SW 1271 (cell line): ENCODE measurements around the gene SFI1.
"Not testable (repeated sequence)": the region's sequence is repeated elsewhere in the genome, so short reads cannot be mapped to it uniquely, and the experiment has no call there.

Source experiments
- DNase-seq, 2 experiments: peaks; one replicate each; lab custom pipeline; 2025; lab: John Stamatoyannopoulos, UW

The SFI1 gene

DNA sequence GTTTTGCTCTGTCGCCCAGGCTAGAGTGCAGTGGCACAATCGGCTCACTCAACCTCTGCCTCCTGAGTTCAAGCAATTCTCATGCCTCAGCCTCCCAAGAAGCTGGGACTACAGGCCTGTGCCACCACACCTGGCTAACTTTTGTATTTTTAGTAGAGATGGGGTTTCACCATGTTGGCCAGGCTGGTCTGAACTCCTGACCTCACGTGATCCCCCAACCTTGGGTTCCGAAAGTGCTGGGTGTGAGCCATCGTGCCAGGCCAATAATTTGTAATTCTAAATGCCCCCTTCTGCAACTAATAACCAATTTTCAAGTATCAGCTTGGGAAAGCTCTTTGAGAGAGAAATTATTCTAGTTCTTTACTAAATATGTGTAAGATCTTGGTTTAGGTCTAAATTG is 3.0 kb upstream of the SFI1 start:
- not testable (repeated sequence) for DNase-seq

DNA sequence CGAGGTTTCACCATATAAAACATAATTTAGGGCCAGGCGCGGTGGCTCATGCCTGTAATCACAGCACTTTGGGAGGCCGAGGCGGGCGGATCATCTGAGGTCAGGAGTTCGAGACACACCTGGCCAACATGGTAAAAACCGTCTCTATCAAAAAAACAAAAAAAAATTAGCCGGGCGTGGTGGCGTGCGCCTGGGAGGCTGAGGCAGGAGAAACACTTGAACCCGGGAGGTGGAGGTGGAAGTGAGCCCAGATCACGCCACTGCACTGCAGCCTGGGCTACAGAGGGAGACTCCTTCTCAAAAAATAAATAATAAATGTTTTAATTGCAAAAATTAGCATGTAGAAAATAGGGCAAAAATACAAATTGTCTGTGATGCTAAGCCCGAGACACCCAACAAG is 993 bp upstream of the SFI1 start:
- DNase-seq: no peak

DNA sequence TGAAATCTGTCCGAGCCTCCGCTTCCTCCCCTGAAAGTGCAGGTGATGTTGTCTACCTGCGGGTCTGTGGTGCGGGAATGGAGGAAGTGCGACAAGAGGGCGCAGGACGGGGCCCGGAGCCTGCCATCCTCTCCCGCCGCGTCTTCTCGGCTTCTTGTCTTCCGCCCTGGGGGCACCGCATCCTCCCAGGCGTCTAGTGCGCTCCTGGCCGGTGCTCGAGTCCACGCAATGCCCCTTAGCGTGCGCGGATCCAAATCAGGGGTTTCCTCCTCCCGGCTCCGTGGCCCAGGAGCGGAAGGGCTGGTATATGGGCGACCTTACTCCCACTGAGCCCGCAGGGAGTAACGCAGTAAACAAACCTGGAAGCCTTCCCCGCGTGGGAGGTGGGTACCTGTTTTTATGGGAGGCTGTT is 405 bp downstream of the SFI1 start:
- peak in 1 of 2 experiments; percentile 22 for DNase-seq

DNA sequence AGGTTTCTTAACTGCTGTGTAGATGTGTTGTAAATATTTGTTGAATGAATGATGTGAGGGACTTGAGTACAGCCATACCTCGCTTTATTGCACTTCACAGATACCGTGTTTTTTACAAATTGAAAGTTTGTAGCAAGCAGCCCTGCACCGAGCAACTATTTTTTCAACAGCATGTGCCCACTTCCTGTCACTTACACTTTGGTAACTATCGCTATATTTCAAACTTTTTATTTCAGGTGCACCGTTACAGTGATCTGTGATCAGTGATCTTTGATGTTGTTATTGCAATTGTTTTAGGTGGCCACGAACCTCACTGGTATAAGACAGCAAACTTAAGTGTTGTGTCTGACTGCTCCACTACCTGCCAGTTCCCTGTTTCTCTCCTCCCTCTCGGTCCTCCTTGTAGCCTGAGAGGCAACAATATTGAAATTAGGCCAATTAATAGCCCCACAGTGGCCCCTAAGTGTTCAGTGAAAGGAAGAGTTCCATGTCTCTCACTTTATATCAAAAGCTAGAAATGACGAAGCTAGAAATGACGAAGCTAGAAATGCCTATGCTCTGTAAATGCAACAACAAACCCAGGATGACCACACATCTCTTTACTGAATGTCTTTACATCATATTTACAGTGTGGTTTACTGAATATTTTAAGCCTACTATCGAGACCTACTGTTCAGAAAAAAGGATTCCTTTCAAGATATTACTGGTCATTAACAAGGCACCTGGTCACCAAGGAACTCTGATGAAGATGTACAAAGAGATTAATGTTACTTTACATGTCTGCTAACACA is 1.0 kb downstream of the SFI1 start:
- DNase-seq: no peak

- no peak for DNase-seq
Observed at GRCh38 chr22:31501738-31502137, 5.4 kb downstream of the SFI1 start.

- DNase-seq: no peak
Observed at GRCh38 chr22:31503211-31503964, 7.1 kb downstream of the SFI1 start.

GRCh38 chr22:31504282-31504681 is 7.9 kb downstream of the SFI1 start:
- peak in 1 of 2 experiments; percentile 6 for DNase-seq

DNA sequence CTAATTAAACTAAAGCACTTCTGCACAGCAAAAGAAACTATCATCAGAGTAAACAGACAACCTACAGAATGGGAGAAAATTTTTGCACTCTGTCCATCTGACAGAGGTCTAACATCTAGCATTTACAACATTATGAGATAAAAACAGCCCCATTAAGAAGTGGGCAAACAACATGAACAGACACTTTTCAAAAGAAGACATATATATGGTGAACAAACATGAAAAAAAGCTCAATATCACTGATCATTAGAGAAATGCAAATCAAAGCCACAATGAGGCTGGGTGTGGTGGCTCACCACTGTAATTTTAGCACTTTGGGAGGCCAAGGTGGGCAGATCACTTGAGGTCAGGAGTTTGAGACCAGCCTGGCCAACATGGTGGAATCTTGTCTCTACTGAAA is 11.2 kb downstream of the SFI1 start:
- DNase-seq: not testable (repeated sequence)

- no peak for DNase-seq
Observed at GRCh38 chr22:31508536-31508935, 12.2 kb downstream of the SFI1 start.

- DNase-seq: no peak
Observed at GRCh38 chr22:31509061-31509762, 12.9 kb downstream of the SFI1 start.

DNA sequence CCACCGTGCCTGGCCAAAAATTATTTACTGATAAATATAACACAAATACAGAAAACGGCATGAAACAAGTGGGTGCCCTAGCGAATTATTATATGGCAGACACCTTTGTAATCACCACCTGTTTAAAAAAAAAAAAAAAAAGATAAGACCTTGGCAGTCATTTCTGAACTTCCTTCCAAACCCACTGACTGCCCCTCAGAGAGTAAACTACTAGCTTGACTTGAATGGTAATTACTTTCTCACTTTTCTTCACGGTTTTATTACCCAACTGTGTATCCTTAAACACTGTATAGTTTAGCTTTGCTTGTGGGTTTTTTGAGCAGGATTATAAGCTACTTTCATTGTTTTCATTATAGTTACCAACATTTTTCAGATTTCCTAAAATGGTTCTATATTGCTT is 23.7 kb downstream of the SFI1 start:
- DNase-seq: no peak

- DNase-seq: not testable (repeated sequence)
Observed at GRCh38 chr22:31524132-31524531, 27.8 kb downstream of the SFI1 start.

DNA sequence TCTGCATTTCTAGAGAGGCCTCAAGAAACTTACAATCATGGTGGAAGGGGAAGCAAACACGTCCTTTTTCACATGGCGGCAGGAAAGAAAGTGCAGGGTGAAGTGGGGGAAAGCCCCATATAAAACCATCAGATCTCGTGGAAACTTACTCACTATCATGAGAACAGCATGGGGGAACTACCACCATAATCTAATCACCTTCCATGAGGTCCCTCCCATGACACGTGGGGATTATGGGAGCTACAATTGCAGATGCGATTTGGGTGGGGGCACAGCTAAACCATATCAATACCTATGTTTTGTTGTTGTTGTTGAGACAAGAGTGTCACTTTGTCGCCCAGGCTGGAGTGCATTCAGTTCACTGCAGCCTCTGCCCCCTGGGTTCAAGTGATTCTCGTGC is 29.9 kb downstream of the SFI1 start:
- DNase-seq: no peak

GRCh38 chr22:31530823-31531195 is 34.5 kb downstream of the SFI1 start:
- no peak for DNase-seq

- no peak for DNase-seq
Observed at GRCh38 chr22:31532060-31532459, 35.7 kb downstream of the SFI1 start.

DNA sequence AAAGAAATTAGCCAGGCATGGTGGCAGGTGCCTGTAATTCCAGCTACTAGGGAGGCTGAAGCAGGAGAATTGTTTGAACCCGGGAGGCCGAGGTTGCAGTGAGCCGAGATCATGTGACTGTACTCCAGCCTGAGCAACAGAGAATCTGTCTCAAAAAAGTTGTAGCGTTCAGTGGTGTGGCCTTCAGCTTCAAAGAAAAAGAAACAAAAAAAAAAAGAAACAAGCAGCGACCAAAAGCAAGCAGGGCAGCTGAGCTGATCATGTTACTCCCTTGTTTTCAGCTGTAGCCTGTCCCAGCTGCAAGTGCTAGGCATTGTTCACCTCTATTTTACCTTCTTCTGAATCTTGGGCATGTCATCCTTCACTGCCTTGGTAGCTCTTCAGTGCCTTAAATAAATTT is 37.0 kb downstream of the SFI1 start:
- DNase-seq: no peak

GRCh38 chr22:31537019-31537535 is 40.7 kb downstream of the SFI1 start:
- DNase-seq: no peak

DNA sequence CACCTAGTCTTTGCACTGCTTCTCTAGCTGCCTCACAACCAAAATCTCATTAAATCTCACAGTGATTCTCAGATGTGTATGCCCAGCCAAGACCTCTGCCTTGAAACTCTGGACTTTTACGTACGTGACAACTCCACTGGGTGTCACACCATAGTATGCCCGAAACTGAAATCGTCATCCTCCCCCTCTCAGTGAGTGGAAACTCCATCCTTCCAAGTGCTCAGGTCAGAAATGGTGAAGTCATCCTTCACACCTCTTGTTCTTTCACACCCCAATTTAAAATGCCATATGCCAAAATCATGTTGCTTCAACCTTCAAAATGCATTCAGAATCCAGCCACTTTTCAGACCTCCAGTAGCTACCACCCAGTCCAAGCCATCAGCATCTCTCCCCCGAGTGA is 42.5 kb downstream of the SFI1 start:
- no peak for DNase-seq

DNA sequence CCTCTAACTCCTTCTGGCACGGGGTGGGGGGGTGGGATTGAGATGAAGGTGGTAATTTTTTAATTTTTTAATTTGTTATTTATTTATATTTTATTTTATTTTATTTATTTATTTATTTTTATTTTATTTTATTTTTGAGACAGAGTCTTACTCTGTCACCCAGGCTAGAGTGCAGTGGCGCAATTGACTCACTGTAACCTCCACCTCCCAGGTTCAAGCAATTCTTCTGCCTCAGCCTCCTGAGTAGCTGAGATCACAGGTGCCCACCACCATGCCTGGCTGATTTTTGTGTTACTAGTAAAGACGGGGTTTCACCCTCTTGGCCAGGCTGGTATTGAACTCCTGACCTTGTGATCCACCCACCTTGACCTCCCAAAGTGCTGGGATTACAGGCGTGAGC is 43.8 kb downstream of the SFI1 start:
- DNase-seq: not testable (repeated sequence)

- no peak for DNase-seq
Observed at GRCh38 chr22:31540966-31541365, 44.6 kb downstream of the SFI1 start.

DNA sequence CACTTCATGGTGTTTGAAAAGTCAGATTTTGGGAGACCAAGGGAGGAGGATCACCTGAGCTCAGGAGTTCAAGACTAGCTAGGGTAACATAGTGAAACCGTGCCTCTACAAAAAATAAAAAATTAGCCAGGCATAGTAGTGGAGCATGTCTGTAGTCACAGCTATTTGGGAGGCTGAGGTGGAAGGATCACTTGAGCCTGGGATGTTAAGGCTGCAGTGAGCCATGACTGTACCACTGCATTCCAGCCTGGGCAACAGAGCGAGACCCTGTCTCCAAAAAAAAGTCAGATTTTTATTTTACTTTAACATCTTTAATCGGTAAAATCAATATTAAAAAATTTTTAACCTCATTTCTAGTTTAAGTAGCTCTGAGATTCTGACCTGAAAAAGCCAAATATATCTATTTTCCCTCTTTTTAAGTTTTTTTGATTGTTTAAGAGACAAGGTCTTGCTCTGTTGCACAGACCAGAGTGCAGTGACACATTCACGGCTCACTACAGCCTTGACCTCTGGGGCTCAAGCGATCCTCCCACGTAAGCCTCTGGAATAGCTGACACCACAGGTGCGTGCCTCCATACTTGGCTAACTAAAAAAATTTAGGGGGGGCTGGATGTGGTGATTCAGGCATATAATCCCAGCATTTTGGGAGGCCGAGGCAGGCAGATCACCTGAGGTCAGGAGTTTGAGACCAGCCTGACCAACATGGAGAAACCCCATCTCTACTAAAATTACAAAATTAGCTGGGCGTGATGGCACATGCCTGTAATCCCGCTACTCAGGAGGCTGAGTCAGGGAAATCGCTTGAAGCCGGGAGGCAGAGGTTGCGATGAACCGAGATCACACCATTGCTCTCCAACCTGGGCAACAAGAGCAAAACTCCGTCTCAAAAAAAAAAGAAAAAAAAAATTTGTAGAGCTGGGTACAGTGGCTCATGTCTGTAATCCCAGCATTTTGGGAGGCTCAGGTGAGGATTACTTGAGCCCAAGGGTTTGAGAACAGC is 48.4 kb downstream of the SFI1 start:
- DNase-seq: no peak
